Stimulated activated CD8-positive, alpha-beta memory T cell treated with anti-CD3 and anti-CD28 coated beads, Interleukin-12 subunit alpha, Interleukin-12 subunit beta, amount 100 ng/mL, for 24 hours (primary cell): ENCODE measurements around the gene PCBP3.
"Not testable (repeated sequence)": the region's sequence is repeated elsewhere in the genome, so short reads cannot be mapped to it uniquely, and the experiment has no call there.

Experiments used
- DNase-seq: peaks from one replicate; pipeline ENCODE4 v3.0.0-alpha.2; 2020; ENCODE audit errors: extremely low read depth

Gene PCBP3

DNA sequence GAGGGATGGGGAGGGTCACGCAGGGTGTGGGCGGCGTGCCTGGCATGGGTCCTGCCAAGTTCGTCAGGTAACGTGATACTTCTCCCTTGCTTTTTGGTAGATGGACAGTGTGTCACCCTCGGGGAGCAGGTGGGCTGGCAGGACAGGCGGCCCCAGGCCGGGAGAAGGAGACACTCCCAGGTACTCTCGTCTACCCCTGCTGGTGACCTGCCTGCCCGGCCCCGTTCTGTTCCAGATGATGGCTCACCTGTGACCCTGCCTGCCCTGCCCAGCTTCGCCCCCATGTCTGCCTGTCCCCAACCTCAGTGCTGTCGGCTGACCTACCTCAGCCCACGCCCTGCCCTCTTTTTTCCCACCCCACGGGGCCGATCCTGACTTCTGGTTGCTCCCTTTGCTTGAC is 144.7 kb downstream of the PCBP3 start:
- DNase-seq, result no peak

DNA sequence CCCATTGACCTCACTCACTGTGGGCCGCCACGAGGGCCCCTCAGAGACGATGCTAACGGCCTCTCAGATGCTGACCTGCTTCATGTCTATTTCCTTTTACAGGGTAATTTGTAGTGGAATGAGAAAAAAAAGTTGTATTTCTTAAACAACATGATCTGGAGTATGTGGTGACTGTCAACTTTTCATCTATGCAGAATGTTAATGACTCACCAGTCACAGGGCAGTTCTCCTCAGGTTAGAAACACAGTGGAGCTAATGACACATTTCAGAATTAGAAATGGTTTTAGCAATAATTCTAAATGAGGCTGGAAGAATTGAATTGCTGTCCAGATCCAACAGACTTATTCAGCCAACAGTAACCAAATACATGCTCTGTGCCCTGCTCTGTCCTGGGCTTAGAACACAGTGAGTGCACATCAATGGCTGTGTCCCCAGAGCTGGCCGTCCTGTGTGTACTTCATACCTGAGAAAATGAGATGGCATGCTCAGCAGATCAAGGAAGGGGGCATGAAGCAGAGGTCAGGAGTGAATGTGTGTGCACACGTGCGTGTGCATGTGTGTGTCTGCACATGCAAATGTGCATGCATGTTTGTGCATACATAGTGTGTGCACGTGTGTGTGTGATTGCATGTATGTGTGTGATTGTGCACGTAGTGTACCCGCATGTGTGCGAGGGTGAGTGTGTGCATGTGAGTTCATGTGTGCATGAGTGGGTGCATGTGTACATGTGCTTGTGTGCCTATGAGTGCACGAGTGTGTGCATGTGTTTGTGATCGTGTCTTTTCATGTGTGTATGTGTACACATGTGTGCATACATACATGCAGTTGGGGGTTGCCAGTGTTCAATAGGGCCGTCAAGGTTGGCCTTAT is 145.3 kb downstream of the PCBP3 start:
- DNase-seq, result no peak

DNA sequence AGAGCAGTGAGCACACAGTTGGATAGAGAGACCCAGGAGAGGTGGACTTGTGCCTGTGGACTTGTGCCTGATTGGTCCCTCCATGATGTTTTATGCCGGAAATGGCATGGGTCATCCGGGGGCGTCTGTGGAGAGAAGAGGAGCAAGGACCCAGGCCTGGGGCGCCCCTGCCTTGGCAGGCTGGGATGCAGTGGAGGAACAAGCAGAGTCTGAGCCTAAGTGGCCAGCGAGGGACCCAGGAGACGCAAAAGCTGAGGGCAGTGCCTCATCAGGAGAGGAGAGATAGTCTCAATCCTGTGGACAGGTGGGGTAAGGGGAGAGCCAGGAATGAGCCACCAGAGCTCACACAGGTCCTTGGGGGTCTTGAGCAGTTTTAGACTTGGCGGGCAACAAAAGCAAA is 146.9 kb downstream of the PCBP3 start:
- DNase-seq, result no peak

DNA sequence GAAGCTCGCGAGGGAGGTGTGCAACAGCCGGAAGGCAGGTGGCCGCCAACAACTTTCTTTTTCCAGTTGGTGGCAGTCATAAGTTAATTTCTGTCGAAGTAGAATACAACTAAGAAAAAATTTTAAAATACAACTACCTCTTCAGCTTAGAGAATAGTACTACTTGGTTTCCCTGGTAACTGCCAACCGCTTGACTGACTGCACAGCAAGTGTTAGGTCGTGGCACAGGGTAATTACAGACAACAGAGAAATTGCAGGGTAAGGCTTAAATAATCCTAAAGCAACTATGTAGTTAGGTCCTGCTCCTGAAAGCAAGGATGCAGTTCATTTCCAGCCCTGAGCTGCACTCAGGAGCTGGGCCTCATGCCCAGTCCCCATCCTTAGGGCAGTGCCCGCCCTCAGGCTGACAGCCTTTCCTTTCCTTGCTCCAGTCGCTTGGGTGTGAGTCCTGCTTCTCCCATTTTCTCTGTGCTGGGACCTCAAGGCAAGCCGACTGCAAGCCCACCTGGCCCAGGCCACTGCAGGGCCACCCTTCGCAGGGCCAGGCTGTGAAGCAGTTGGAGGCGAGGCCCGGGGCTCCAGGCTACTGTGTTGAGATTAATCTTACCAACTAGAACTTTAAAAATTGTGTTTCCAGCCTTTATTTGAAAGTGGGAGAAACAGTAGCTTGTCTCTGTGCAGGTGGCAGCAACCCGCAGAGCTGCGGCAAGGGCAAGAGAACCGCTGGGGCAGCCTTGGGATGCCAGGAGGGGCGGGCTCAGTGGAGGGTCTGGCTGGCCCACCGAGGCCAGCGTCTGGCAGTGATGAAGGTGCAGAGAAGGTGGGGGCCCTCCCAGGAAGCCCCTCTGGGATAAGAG is 148.3 kb downstream of the PCBP3 start:
- no peak for DNase-seq

DNA sequence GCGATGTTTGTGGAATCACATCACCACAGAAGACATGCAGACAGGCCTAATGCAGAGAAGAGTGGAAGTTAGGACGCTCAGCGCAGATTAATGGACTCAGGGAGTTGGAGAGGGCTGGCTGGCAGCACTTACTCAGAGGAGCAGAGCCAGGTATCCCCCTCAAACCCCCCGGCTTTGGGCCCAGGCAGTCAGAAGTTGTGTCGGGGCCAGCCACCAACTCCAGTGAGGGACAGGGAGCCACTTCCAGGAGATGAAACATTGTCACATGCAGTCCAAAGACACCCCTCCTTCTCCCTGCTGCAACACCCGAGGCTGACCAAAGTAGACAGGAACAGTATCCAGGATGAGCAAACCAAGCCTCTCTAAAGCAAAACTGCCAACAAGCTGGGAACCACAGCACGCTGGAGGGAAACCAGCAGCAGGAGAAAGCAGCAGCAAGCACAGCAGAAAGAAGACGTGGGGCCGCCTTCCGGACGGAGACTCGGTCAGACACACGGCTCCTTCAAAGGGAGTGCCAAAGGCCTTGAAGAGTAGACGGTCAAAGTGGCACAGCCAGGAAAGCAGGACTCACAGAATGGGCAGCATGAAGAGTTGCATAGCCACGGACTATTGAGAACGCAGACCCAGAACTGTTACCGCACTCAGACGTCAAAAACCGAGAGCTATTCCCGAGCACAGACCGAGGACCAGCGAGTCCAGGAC is 149.3 kb downstream of the PCBP3 start:
- no peak for DNase-seq

DNA sequence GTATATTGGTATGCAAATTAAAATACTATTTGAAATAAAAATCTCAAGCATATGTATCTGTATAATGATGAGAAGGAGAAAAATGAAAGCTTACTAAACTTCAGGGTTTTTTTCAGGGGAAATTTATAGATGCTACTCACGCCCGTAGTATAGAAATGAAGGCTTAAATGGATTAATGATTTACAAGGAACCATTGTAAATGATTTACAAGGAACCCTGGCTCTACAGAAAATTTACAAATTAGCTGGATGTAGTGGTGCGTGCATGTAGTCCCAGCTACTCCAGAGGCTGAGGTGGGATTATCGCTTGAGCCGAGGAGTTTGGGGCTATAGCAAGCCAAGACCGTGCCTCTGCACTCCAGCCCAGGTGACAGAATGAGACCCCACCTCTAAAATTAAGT is 150.5 kb downstream of the PCBP3 start:
- DNase-seq, result no peak

DNA sequence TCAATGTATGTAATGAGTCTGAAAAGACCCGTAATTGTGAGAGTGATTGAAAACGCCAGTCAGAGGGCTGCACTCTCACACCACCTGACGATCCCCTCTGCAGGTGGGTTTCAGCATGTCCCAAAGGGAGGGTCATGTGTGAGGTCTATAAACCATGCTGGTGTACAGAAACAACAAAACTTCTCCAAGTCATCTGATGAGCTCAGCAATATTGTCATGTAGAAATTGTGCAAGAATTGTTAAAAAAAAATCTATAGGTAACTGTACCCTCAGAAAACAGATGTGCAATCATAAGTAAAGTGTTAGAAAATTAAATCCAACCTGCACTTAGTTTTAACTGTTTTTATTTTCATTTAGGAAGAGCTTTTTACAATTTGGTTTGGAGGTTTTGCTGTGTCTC is 152.5 kb downstream of the PCBP3 start:
- DNase-seq, result no peak

DNA sequence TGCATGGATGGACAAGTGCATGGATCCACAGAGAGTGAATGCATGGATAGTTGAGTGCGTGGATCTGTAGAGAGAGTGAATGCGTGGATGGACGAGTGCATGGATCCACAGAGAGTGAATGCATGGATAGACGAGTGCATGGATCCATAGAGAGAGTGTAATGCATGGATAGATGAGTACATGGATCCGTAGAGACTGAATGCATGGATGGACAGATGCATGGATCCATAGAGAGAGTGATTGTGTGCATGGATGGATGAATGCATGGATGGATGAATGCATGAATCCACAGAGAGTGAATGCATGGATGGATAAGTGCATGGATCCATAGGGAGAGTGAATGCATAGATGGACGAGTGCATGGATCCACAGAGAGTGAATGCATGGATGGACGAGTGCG is 153.8 kb downstream of the PCBP3 start:
- no peak for DNase-seq

DNA sequence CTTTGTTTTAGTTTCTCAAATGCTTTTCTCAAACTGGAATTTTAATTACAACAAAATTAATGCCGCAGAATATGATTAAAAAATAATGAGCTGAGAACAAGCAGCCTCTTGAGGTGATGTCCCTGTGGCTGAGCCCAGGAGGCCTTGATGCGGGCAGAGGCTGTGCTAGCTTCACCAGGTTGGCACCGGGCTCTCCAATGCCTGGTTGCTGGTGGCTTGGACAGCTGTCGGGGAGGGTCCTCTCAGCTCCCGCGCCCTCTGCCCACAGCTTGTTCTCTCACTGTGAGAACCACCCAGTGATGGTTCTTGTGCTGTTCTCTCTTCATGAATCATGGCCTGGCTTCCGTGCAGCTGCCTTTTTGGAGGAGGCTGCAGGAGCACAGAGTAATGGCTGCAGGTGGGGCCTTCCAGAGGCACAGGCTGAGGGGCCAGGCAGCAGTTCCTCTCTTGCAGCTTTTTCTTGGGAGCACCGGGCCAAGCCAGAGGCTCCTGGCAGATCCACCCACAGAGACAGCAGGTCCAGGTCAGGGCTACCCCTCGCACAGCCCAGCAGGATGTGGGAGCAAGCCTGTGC is 156.3 kb downstream of the PCBP3 start:
- DNase-seq, result no peak

DNA sequence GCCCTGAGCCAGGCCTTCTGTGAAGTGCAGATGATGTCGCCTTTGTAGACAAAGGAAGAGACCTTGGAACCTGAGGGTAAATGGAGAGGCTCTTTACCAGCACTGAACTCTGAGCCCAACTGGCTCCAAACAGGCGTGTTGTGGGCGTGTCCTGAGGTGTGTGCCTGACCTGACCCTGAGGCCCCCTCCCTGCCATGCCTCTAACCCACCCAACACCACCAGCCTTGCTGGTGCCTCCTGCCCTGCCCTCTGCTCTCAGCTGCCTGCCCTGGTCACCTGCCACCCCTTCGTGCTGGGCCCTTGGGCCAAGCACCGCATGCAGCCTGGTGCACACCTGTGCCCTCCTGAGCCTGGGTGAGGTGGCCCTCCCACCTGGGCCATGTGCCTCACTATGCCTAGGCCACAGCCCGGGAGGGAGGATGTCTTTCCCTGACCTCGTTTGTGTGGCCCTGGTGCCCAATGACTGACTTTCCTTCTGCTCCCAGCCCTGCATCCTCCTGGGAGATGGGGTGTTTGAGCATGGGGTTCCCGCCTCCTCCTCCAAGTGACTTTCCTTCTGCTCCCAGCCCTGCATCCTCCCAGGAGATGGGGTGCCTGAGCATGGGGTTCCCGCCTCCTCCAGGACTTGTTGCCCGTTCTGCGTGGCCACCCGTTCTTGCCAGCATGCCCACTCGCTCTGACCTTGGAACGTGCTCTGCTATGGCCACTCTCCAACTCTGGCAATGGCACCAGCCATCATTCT is 157.0 kb downstream of the PCBP3 start:
- no peak for DNase-seq

DNA sequence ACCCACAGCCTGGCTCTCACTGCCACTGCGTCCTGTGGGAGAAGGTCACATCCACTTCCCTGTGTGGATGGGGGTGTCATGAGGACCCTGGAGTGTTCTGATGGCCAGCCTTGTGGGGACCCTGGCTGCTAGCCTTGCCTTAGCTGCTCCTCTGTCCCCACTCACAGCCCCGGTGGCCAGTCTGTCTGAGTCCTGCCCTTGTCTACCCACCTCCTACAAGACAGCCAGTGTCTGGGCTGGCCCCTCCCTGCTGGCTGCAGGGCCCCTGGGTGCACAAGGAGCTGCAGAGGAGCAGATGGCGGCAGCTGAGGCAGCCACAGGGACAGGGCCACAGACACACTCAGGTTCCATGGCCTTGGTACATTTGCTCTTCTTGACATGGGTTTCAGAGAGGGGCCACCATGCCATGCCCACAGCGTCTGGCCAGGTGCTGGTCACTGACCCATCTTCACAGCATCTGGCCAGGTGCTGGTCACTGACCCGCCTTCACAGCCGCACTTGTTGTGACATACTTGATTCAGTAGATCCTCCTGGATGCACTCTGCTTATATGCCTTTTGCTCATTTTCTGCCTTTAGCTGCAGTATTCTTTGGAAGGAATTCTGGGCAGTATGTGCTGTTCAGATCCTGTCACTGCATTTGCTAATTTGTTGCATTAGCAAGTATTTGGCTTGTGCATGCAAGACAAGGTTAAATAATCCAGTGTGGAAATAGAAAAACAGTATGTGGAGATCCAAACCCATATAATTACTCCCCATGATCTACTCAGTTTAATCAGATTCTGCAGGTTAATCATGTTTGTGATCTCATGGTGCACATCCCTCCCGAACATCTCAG is 157.8 kb downstream of the PCBP3 start:
- DNase-seq, result no peak

DNA sequence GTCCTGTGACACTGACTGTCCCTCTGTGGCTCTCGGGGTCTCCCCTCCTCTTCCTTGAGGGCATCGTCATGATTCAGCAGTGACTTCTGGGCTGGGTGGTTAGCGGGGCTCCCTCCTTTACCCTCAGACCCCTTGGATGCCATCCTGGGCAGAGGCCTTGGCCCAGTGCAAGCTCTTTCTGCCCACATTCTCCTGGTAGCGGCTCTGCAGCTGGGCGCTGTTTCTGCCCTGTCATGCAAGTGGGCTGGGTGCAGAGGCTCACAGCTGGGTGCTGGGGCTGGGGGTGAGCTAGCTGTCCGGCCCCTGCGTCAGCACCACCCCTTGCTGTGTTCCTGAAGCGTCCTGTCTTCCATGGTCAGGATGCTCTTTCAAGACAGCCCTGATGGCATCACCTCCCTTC is 158.5 kb downstream of the PCBP3 start:
- DNase-seq, result no peak

DNA sequence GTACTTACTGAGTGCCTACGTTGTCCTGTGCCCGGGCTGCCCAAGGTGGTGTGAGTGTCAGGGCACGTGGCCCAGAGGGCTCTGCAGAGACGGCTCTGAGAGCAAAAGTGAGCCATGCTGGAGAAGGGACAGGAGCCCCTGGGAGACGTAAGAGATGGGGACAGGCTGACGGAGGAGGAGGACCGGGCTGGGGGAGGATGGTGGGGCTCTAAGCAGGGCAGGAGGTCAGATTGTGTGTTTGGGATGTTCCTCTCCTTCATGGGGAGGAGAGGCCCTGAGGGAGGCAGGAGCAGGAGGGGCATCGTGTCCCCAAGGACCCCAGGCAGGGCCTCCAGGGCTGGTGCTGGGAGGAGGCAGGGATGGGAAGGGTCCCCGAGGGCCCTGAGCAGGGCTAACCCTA is 158.9 kb downstream of the PCBP3 start:
- DNase-seq, result no peak

DNA sequence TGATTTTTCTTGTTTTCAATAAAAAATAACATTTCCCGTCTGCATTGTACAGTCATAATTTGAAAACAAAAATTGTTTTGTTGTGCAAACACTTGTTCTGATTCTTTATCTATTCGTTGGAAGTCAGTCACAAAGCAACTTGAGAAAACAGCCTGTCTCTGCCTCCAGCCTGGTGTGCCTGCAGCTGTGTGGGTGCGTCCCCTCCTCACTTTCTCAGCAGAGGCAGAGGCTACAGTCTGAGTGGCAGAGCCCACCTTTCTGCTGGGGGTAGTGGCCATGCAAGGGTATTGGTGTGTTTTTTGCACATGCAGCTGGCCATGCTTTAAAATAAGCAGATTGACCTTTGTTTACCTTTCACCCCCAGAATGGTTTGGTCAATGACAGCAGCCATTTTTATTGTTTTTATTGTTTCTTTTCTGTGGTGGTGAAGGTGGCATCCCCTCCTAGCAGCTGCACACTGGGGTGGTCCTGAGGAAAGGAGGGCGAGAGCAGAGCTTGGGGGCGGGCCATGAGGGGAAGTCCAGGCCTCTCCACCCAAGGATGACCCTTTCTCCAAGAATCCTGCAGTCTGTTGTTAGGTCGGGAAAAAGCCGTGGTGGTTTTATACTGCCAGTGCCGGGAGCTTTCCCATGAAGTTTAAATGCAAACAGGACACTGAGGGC is 159.6 kb downstream of the PCBP3 start:
- DNase-seq, result no peak

DNA sequence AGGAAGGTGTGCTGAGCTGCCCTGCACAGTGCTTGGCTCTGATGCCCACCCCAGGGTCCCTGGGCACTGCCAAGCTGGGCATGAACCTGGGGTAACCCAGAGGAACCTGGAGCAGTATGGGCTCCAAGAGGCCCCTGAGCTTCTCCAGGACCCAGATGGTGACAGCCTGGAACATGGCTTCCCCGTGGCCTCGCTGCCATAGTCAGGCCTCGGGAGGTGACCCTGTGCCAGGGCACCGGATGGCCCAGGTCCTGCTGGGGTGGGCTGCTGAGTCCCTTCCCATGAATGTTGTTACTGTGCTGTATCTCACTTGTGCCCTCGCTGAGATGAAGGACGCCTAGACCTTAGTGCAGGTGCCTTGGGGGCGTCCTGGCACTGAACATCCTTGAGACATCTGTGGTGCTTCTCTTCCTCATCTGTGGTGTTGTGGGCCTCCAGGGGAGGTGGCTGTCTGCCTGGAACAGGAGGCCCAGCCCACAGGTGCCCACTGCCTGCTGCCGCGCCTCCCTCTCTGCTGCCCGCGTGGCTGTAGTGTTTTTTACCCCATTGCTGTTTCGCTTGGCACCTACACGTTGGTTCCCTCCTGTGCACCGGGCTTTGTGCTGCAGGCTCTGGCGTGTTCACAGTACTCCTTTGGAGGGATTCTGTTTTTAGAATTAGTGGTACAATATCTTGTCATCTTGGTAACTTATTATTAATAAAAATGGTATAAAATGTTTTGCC is 160.3 kb downstream of the PCBP3 start:
- no peak for DNase-seq

DNA sequence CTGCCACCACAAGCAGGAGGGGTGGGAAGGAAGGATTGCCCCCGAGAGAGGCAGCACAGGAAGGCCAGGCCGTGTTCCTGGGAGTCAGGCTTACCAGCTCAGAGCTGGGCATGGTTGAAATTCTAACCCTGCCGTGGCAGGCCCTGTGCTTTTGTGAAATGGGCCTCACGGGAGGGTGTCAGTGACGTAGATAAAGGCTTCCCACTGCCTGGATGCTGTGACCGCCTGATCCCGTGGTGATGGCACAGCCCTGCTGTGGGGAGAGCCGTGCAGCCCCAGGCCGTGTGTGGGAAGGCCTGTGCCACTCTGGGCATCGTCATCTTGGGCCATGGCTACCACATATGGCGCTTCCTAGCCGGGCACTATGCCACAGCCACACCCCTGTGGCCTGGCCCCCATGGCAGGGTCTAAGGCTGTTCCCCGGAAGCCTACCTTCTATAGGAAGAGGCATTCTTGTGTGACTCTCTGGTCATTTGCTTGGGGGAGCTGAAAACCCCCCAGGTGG is 161.3 kb downstream of the PCBP3 start:
- DNase-seq, result no peak

DNA sequence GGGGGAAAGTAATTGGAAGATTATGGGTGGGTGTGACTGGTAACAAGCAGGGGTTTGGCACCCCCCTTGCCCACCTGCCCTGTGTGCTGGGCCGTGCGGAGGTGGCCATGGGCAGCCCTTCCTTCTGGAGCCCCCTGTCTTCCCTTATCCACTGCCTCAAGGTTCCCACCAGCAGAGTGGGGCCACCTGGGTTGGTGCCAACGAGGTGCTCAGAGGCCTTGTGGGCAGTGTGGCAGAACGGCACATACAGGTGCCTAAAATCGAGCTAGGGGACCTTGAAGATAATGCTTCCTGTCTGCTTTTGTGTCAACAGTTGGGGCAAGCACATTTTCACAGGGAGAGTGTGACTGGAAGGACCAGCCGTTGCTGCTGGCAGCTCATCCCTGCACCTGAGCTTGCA is 161.8 kb downstream of the PCBP3 start:
- no peak for DNase-seq

DNA sequence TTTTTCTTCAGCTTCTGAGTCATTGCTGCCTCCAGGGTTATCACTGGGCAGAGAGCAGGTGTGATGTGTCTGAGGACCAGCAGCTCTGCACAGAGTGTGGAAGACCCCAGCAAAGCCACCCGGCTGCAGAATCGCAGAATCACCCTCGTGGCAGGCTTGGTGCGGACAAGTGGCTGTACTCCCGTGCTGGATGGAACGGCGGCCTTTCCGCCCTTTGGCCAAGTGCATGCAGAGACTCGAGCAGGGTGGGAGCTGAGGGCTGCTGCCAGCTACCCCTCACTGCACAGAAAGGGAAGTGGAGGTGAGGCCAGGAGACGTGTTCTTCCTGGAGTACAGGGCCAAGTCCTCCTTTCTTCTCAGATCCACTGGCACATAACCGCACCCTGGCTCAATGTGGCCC is 162.5 kb downstream of the PCBP3 start:
- no peak for DNase-seq

DNA sequence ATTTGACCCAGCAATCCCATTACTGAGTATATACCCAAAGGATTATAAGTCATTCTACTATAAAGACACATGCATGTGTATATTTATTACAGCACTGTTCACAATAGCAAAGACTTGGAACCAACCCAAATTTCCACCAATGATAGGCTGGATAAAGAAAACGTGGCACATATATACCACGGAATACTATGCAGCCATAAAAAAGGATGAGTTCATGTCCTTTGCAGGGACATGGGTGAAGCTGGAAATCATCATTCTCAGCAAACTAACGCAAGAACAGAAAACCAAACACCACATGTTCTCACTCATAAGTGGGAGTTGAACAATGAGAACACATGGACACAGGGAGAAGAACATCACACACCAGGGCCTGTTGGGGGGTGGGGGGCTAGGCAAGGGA is 165.1 kb downstream of the PCBP3 start:
- not testable (repeated sequence) for DNase-seq
